ENCODE results near the gene SF3B6. TPM values are rescaled to one million over a fixed set of nuclear protein-coding genes. Genes with fewer than 3 reads are reported as not detected.

The SF3B6 gene
- polyA plus RNA-seq, 1 experiment, result 272 TPM

DNA sequence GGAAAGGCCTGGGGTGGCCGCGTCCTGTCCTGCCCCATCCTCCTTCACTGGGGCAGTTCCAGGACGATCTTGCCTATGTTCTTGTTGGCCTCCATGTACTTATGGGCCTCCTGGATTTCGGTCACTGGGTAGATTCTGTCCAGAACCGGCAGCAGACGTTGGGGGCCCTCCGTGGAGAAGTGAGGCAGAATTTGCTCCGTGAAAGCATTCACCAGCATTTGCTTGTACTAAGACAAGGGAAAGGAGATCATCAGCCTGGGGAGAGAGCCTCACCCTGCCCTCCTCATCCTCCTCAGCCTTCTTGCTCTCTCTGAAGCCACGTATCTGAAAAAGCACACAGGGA lies 1.4 kb upstream of the SF3B6 start:
- peak overlapping the region; percentile 98 for H3K4me3 ChIP-seq (ENCODE audit: low read depth, low read length)
- TF ChIP-seq CTCF (IDR thresholded peaks at IDR 0.05; ENCODE audit: low read depth, low read length), result no peak
- no peaks in the 10 kb centered on the region; the same call in 1 of the 2 replicates for H3K9me3 ChIP-seq (ENCODE audit: control insufficient read depth, insufficient read depth, low read length)
- H3K27me3 ChIP-seq (ENCODE audit: control insufficient read depth, insufficient read depth, low read length), result no peaks in the 10 kb centered on the region
- POLR2A ChIA-PET, result interaction anchor here (0.7 to 2.5 kb wide), 2 partner anchors 150 to 151 kb away, joined by 3 to 13 read pairs; partner anchors contain the start of gene ATAD2B
- no peak for DNase-seq (ENCODE audit: low read depth, low spot score)
- peak overlapping the region; percentile 52 for H3K27ac ChIP-seq (ENCODE audit: low read depth, low read length)
- CTCF ChIA-PET, result no interaction called here

DNA sequence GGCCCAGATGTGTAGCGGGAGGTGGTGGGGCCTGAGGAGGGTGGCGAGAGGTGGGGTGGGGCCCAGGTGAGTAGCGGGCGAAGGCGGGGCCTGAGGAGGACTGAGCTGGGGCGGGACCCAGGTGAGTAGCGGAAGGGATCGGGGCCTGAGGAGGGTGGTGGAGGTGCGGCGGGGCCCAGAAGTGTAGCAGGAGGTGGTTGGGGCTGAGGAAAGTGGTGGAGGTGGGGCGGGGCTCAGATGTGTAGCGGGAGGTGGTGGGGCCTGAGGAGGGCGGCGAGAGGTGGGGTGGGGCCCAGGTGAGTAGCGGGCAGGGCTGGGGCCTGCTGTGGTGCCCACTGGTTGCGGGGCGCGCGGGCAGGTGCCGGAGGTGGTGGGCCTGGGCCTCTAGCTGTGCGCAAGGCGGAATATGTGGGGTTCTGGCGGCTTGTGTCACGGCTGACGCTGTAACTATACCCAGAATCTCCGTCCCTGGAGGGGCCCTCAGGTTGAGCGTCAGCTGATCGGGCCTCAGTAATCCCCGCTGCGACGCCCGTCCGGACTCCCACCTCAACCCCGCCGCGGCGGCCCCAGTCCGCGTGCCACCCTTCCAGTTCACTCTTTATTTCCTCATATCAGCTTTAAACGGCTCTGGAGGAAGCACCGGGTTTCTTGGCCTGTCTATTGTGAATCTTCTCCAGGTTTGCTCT lies 866 bp upstream of the SF3B6 start:
- H3K27ac ChIP-seq (ENCODE audit: low read depth, low read length), result peak overlapping the region; percentile 52
- TF ChIP-seq CTCF (IDR thresholded peaks at IDR 0.05; ENCODE audit: low read depth, low read length), result no peak
- H3K4me3 ChIP-seq (ENCODE audit: low read depth, low read length), result peak overlapping the region; percentile 98
- no peaks in the 10 kb centered on the region; the same call in 1 of the 2 replicates for H3K9me3 ChIP-seq (ENCODE audit: control insufficient read depth, insufficient read depth, low read length)
- H3K27me3 ChIP-seq (ENCODE audit: control insufficient read depth, insufficient read depth, low read length), result no peaks in the 10 kb centered on the region
- POLR2A ChIA-PET, result interaction anchor here (0.6 to 2.5 kb wide), 8 partner anchors 8 to 283 kb away, joined by 4 to 18 read pairs (median 6); partner anchors contain the start of genes ATAD2B, FAM228B, FKBP1B and ITSN2
- CTCF ChIA-PET, result interaction anchor here (0.9 to 1.0 kb wide), 2 partner anchors 8 to 149 kb away, joined by 5 to 9 read pairs; partner anchors contain the start of gene TP53I3
- DNase-seq (ENCODE audit: low read depth, low spot score), result no peak

- POLR2A ChIA-PET, result interaction anchor here (2.5 kb wide), 1 partner anchor 148 kb away, joined by 13 read pairs; the partner anchor contains the start of gene ATAD2B
- Histone ChIP-seq H3K27me3 (ENCODE audit: control insufficient read depth, insufficient read depth, low read length) (no peaks in the 10 kb centered on the region), H3K27ac (ENCODE audit: low read depth, low read length) (no peak overlapping the region), H3K4me3 (ENCODE audit: low read depth, low read length) (peak overlapping the region; percentile 98), H3K9me3 (ENCODE audit: control insufficient read depth, insufficient read depth, low read length) (no peaks in the 10 kb centered on the region; the same call in 1 of the 2 replicates)
- CTCF ChIA-PET, result no interaction called here
- no peak for DNase-seq (ENCODE audit: low read depth, low spot score)
- no peak for TF ChIP-seq CTCF (IDR thresholded peaks at IDR 0.05; ENCODE audit: low read depth, low read length)
Measured at GRCh38 chr2:24075259-24075658, 867 bp downstream of the SF3B6 start.

DNA sequence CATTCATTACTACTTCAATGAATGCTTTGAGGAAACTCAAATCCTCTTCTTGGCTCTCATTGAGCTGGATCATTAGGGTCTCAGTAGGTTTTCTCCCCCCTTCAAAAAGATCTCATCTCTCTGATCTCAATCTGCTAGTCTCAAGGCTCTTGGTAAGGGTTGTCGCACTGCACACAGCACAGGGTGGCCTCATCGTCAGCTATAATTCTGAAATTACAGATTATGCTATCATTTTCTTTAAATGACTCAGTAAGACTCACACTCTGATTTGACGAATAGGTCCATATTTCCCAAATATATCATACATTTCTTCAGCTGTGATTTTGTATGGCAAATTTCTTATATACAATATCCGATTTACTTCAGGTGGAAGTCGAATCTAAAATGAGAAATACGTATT lies 2.3 kb downstream of the SF3B6 start:
- H3K9me3 ChIP-seq (ENCODE audit: control insufficient read depth, insufficient read depth, low read length), result no peaks in the 10 kb centered on the region; the same call in 1 of the 2 replicates
- H3K27ac ChIP-seq (ENCODE audit: low read depth, low read length), result no peak overlapping the region
- ChIA-PET CTCF (interaction anchor here (1.3 to 3.4 kb wide), 3 partner anchors 10 to 249 kb away, joined by 5 to 18 read pairs (median 6); partner anchors contain the start of genes ATAD2B and TP53I3), POLR2A (no interaction called here)
- no peak overlapping the region for H3K4me3 ChIP-seq (ENCODE audit: low read depth, low read length)
- DNase-seq (ENCODE audit: low read depth, low spot score), result no peak
- H3K27me3 ChIP-seq (ENCODE audit: control insufficient read depth, insufficient read depth, low read length), result no peaks in the 10 kb centered on the region
- TF ChIP-seq CTCF (IDR thresholded peaks at IDR 0.05; ENCODE audit: low read depth, low read length), result no peak

- no peak for DNase-seq (ENCODE audit: low read depth, low spot score)
- H3K9me3 ChIP-seq (ENCODE audit: control insufficient read depth, insufficient read depth, low read length), result no peaks in the 10 kb centered on the region; the same call in 1 of the 2 replicates
- TF ChIP-seq CTCF (IDR thresholded peaks at IDR 0.05; ENCODE audit: low read depth, low read length), result no peak
- H3K4me3 ChIP-seq (ENCODE audit: low read depth, low read length), result no peak overlapping the region
- no peaks in the 10 kb centered on the region for H3K27me3 ChIP-seq (ENCODE audit: control insufficient read depth, insufficient read depth, low read length)
- ChIA-PET POLR2A (no interaction called here), CTCF (interaction anchor here (1.3 to 3.4 kb wide), 2 partner anchors 12 to 146 kb away, joined by 5 to 18 read pairs; partner anchors contain the start of genes ATAD2B and TP53I3)
- no peak overlapping the region for H3K27ac ChIP-seq (ENCODE audit: low read depth, low read length)
Measured at GRCh38 chr2:24072259-24072658, 3.9 kb downstream of the SF3B6 start.
